K562 (cell line): ENCODE results near the gene EPB41L2. TPM values are rescaled to one million over a fixed set of nuclear protein-coding genes. Genes with fewer than 3 reads are reported as not detected.

Experiments used
- ATAC-seq: fragments of 200-7000 bp; cut with Tn5 transposase; 3 replicates; pipeline ENCODE4 v1.9.1; 2020; ENCODE audit warnings: moderate library complexity
- BruUV-seq: library from RNA; stranded (reverse); fragments of 400-500 nt; replicated peaks from 2 replicates; lab custom pipeline; 2021; lab: Mats Ljungman, UMichigan
- CTCF ChIA-PET: fragments of 300-600 bp; formaldehyde crosslinking; extraction: SDS; loops from one replicate; lab custom pipeline; 2021; ENCODE audit warnings: low intra/inter-chr PET ratio; lab: Yijun Ruan, JAX
- POLR2A ChIA-PET: fragments of 300-600, 350-650 bp; sonication (Branson Sonifier 250); formaldehyde crosslinking; extraction: SDS; loops from one replicate; lab custom pipeline; 2021; ENCODE audit warnings: antibody characterized with exemption, inconsistent platforms; lab: Yijun Ruan, JAX
- DNase-seq, 4 experiments: peaks; one replicate each; pipeline versions ENCODE4 v3.0.0 to v3.0.0-alpha.2; 2011 to 2018; ENCODE audit warnings: low spot score in 3 of 4, mixed read lengths in 3 of 4; ENCODE audit errors: extremely low read depth in 1 of 4
- FAIRE-seq: peaks from 2 replicates; lab custom pipeline; 2011; peaks lifted over from hg19 to GRCh38; lab: Jason Lieb, UNC
- H2AFZ ChIP-seq: 2 replicates; pipeline ENCODE4 v1.6.0; 2011; ENCODE audit warnings: low read depth, low read length, control low read depth, inconsistent platforms
- H3K27ac ChIP-seq: fragments of 200-600 bp; 3 replicates; pipeline ENCODE4 v1.8.0; 2011; ENCODE audit warnings: low read depth, mild to moderate bottlenecking, control low read depth, inconsistent platforms, low read length, moderate library complexity, mixed read lengths; ENCODE audit errors: extremely low read depth
- H3K27me3 ChIP-seq, 2 experiments: fragments of 300-600 bp in 1 of 2; 2 replicates in 1 of 2; 3 replicates in 1 of 2; pipeline versions ENCODE4 v1.6.0 to v1.8.0; 2011; ENCODE audit warnings: inconsistent platforms in 2 of 2, low read length in 2 of 2, mild to moderate bottlenecking in 1 of 2, mixed read lengths in 1 of 2, moderate library complexity in 1 of 2; ENCODE audit not compliant: control insufficient read depth in 2 of 2, insufficient read depth in 2 of 2
- H3K36me3 ChIP-seq: fragments of 300-600 bp; 3 replicates; pipeline ENCODE4 v1.8.0; 2011; ENCODE audit warnings: mild to moderate bottlenecking, low read length, inconsistent platforms; ENCODE audit not compliant: control insufficient read depth, insufficient read depth
- H3K4me1 ChIP-seq, 2 experiments: fragments of 200-600 bp in 1 of 2; replicated peaks in 1 of 2; 2 replicates in 1 of 2; 3 replicates in 1 of 2; pipeline versions ENCODE4 v1.5.1 to v1.8.0; 2011; ENCODE audit warnings: inconsistent platforms in 2 of 2, low read length in 2 of 2, mild to moderate bottlenecking in 1 of 2, mixed read lengths in 1 of 2, moderate library complexity in 1 of 2; ENCODE audit not compliant: control insufficient read depth in 2 of 2, insufficient read depth in 2 of 2
- H3K4me2 ChIP-seq: 2 replicates; pipeline ENCODE4 v1.6.1; 2011; ENCODE audit warnings: low read length, control low read depth, inconsistent platforms, mixed read lengths; ENCODE audit not compliant: insufficient read depth
- H3K4me3 ChIP-seq: fragments of 200-600 bp; sonication (generic), shearing (Covaris generic); 2 replicates; pipeline ENCODE4 v1.5.1; 2016; ENCODE audit warnings: control low read depth, inconsistent platforms
- H3K79me2 ChIP-seq: fragments of 200-600 bp; 3 replicates; pipeline ENCODE4 v1.8.0; 2011; ENCODE audit warnings: low read length, inconsistent platforms; ENCODE audit not compliant: control insufficient read depth, insufficient read depth
- H3K9ac ChIP-seq, 2 experiments: 2 replicates each; pipeline versions ENCODE4 v1.6.0 to v1.6.1; 2011; ENCODE audit warnings: low read depth in 2 of 2, low read length in 2 of 2, control low read depth in 1 of 2, inconsistent platforms in 1 of 2, mild to moderate bottlenecking in 1 of 2, mixed read lengths in 1 of 2; ENCODE audit not compliant: insufficient read depth in 1 of 2
- H3K9me1 ChIP-seq: one replicate; pipeline ENCODE4 v1.6.0; 2011; ENCODE audit warnings: inconsistent platforms, mild to moderate bottlenecking, low read length, moderate library complexity; ENCODE audit not compliant: control insufficient read depth, insufficient read depth
- H3K9me3 ChIP-seq: replicated peaks from 2 replicates; pipeline ENCODE4 v1.5.1; 2011; ENCODE audit warnings: low read depth, low read length, inconsistent platforms; ENCODE audit not compliant: control insufficient read depth, insufficient read depth
- H4K20me1 ChIP-seq: replicated peaks from 2 replicates; pipeline ENCODE4 v1.6.1; 2011; ENCODE audit warnings: low read length, inconsistent platforms, mixed read lengths; ENCODE audit not compliant: control insufficient read depth, insufficient read depth
- ETV1 ChIP-seq: fragments of 450-650 bp; conservative IDR thresholded peaks from 2 replicates; pipeline ENCODE4 v1.6.1; 2016; ENCODE audit warnings: missing genetic modification characterization, control low read depth, low read depth, missing compliant biosample characterization
- GTF2F1 ChIP-seq: IDR thresholded peaks from 2 replicates; pipeline ENCODE4 v1.6.1; 2011; ENCODE audit warnings: low read depth, low read length, improper control_type of control experiment
- MECOM ChIP-seq: fragments of 250-450 bp; sonication (Bioruptor Pico); IDR thresholded peaks from 2 replicates; pipeline ENCODE4 v1.8.0; 2022; ENCODE audit warnings: inconsistent platforms
- NCOA2 ChIP-seq, 2 experiments: fragments of 450-650 bp; IDR thresholded peaks; 2 replicates each; pipeline ENCODE4 v1.6.1; 2018; ENCODE audit warnings: mild to moderate bottlenecking in 2 of 2, moderate library complexity in 1 of 2; ENCODE audit not compliant: partially characterized antibody in 2 of 2
- RBBP5 ChIP-seq: fragments of 200-600 bp; sonication (generic); IDR thresholded peaks from 2 replicates; pipeline ENCODE4 v1.6.1; 2012; ENCODE audit warnings: borderline replicate concordance, mild to moderate bottlenecking, low read length, control low read depth, inconsistent platforms; ENCODE audit not compliant: insufficient read depth, poor library complexity, severe bottlenecking
- ZNF224 ChIP-seq: sonication (generic); formaldehyde crosslinking; IDR thresholded peaks from 2 replicates; pipeline ENCODE4 v1.8.0; 2022; ENCODE audit warnings: mild to moderate bottlenecking, missing genetic modification reagents
- ZNF445 ChIP-seq: fragments of 250-450 bp; sonication (Bioruptor Pico); IDR thresholded peaks from 2 replicates; pipeline ENCODE4 v1.4.0; 2020; ENCODE audit warnings: low read depth, mild to moderate bottlenecking, moderate library complexity
- ZNF668 ChIP-seq: fragments of 250-450 bp; sonication (Bioruptor Pico); IDR thresholded peaks from 2 replicates; pipeline ENCODE4 v1.8.0; 2022; ENCODE audit warnings: mild to moderate bottlenecking, inconsistent platforms
- WGBS: fragments of 100-300 bp; shearing (Covaris generic); methylation state at CpG from one replicate; pipeline ENCODE4 v1.1.6; 2016; ENCODE audit warnings: low coverage, mixed read lengths; ENCODE audit not compliant: insufficient coverage; ENCODE audit errors: missing lambda C conversion rate; 5-methylcytosine and 5-hydroxymethylcytosine counted together
- in situ Hi-C: fragments of 300-500 bp; cut with MboI; formaldehyde crosslinking; loops from 4 replicates; pipeline ENCODE4 v1.15.0; 2018; ENCODE audit warnings: inconsistent platforms, mixed read lengths
- intact Hi-C: fragments of 100-400 bp; cut with micrococcal nuclease; formaldehyde crosslinking; loops from 2 replicates; pipeline ENCODE4 v1.14.2; 2022
- polyA plus RNA-seq, 8 experiments: library from polyadenylated mRNA; depleted of rRNA in 4 of 8; stranded (reverse) in 5 of 8; unstranded in 3 of 8; fragments of >200 nt; fragmentation: Nextera tagmentation in 2 of 8; fragmentation: Illumina TruSeq in 1 of 8; extraction: Ambion mirVana in 2 of 8; extraction: Trizol in 1 of 8; gene quantifications; 2 replicates each; pipeline versions ENCODE4 v1.2.1 to v1.2.3, GENCODE V29; 2011 to 2014; ENCODE audit warnings: inconsistent platforms in 1 of 8, missing spikeins in 1 of 8
- total RNA-seq, 7 experiments: library from RNA; depleted of rRNA in 6 of 7; stranded (reverse); fragments of >200 nt in 6 of 7; fragmentation: Illumina TruSeq in 2 of 7; extraction: Trizol in 2 of 7; gene quantifications; 2 replicates each; pipeline versions ENCODE4 v1.2.1 to v1.2.3, GENCODE V29; 2011 to 2021; ENCODE audit warnings: low replicate concordance in 1 of 7

The EPB41L2 gene
- total and polyA plus RNA-seq, 9 of the 15 experiments (the other 6 are each of a cell fraction or from before 2014, with no cell fraction given) = 5.1 to 53.6 (median 25.0) TPM

DNA sequence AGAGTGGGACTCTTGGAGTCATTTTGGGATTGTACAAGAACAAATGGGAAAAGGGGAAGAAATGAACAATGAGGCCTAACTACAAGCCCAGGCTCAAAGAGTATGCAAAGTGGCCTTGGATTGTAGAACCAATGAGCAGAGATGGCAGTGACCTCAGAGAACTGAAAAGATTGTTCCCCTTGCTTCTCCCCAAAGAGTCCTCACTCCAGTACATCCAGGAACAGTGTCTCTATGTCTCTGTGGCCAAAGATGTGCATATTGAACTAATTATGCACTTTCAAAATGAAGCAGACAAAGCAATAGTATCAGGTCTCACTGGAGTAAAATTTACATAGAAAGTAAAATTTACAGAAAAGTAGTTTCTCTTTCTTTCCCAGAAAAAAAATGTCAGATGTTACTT lies 154.9 kb downstream of the EPB41L2 start:
- FAIRE-seq (no peak), DNase-seq (no peak), ATAC-seq (no peak)
- Histone ChIP-seq H4K20me1 (no peaks in the 10 kb centered on the region), H3K36me3 (no peaks in the 10 kb centered on the region), H2AFZ (no peak overlapping the region), H3K9me1 (no peaks in the 10 kb centered on the region), H3K27me3 (no peaks in the 10 kb centered on the region), H3K79me2 (no peaks in the 10 kb centered on the region), H3K9me3 (no peaks in the 10 kb centered on the region), H3K4me2 (no peak overlapping the region), H3K4me1 (no peaks in the 10 kb centered on the region; a peak in 1 of 5 replicates), H3K4me3 (no peak overlapping the region), H3K9ac (no peak overlapping the region), H3K27ac (no peak overlapping the region)
- ChIA-PET POLR2A (no interaction called here), CTCF (no interaction called here)
- intact Hi-C loops (no loop called here), in situ Hi-C loops (no loop called here)
- no TSS peak for BruUV-seq
- no peak for TF ChIP-seq ZNF445 (CRISPR knock-in tag)
- TF ChIP-seq RBBP5 = no peak

DNA sequence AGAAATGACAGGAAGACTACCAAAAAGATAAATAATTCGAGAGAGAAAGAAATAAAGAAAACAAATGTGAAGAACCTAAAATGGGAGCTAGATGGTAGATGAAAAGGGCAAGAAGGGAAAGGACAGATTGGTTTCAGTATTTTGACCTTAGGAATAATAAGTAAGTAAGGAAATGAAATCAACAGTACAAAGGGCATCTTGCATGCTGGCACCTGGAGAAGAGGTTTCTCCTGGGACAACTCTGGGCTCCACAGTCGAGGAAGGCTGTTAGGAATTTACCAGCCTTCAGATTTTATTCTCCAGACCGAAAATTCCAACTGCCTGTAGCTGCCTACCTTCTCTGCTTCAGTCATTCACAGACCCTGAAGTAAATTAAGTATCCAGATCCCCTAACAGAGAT lies 155.4 kb downstream of the EPB41L2 start:
- H3K9me3 ChIP-seq = no peaks in the 10 kb centered on the region
- POLR2A ChIA-PET = no interaction called here
- H3K4me2 ChIP-seq = no peak overlapping the region
- DNase-seq (no peak), ATAC-seq (no peak), FAIRE-seq (no peak)
- no peaks in the 10 kb centered on the region for H3K27me3 ChIP-seq
- H3K79me2 ChIP-seq = no peaks in the 10 kb centered on the region
- no peaks in the 10 kb centered on the region for H3K9me1 ChIP-seq
- 23% methylated on average over 2 of the region's 3 CpGs for WGBS
- intact Hi-C loops = no loop called here
- CTCF ChIA-PET = no interaction called here
- BruUV-seq = no TSS peak
- H3K4me3 ChIP-seq = no peak overlapping the region
- H2AFZ ChIP-seq = no peak overlapping the region
- H3K36me3 ChIP-seq = no peaks in the 10 kb centered on the region
- in situ Hi-C loops = no loop called here
- no peak overlapping the region for H3K9ac ChIP-seq
- no peak overlapping the region for H3K27ac ChIP-seq
- H4K20me1 ChIP-seq = no peaks in the 10 kb centered on the region
- no peaks in the 10 kb centered on the region; a peak in 1 of 5 replicates for H3K4me1 ChIP-seq
- TF ChIP-seq ETV1 (tag) = no peak
- TF ChIP-seq ZNF224 (CRISPR knock-in tag) = no peak
- TF ChIP-seq MECOM (CRISPR knock-in tag) = no peak
- no peak for TF ChIP-seq ZNF668 (CRISPR knock-in tag)
- TF ChIP-seq GTF2F1 = no peak
- no peak for TF ChIP-seq NCOA2 (IDR thresholded peaks at IDR 0.05; ENCODE audit: partially characterized antibody in 2 of 2)
